Measurements from ENCODE around the gene ZMYND19. TPM values are rescaled to one million over a fixed set of nuclear protein-coding genes. Genes with fewer than 3 reads are reported as not detected.
A peak's percentile ranks its signal among the peaks of the same experiment; 100 is the strongest.
"Not testable (repeated sequence)": the region's sequence is repeated elsewhere in the genome, so short reads cannot be mapped to it uniquely, and the experiment has no call there.

The ZMYND19 gene
- total and polyA plus RNA-seq, 9 donors = 18.5 to 22.8 (median 19.2) TPM

- Histone ChIP-seq H3K9me3 (replicated peaks; ENCODE audit: control insufficient read depth, low read depth, low read length) (no peaks in the 10 kb centered on the region), H3K27me3 (ENCODE audit: control insufficient read depth, insufficient read depth, low read length) (no peaks in the 10 kb centered on the region), H3K4me3 (ENCODE audit: low read length) (no peak overlapping the region), H3K4me1 (ENCODE audit: control insufficient read depth, insufficient read depth, low read length) (peaks cover 19% of the 10 kb centered on the region), H3K36me3 (ENCODE audit: control insufficient read depth, insufficient read depth, low read length) (peaks cover 47% of the 10 kb centered on the region), H3K27ac (ENCODE audit: low read length) (no peak overlapping the region)
- WGBS (ENCODE audit: insufficient coverage) = 81% methylated on average over 22 of the region's 23 CpGs
- DNase-seq = no peak
These were observed 9.9 kb downstream of the ZMYND19 start for GRCh38 chr9:137580209-137580953.

GRCh38 chr9:137579259-137579604 is 11.1 kb downstream of the ZMYND19 start:
- 15% methylated on average over 18 of the region's 19 CpGs for WGBS (ENCODE audit: insufficient coverage)
- peak overlapping the region; percentile 72 for H3K4me3 ChIP-seq (ENCODE audit: low read length)
- H3K36me3 ChIP-seq (ENCODE audit: control insufficient read depth, insufficient read depth, low read length) = peaks cover 54% of the 10 kb centered on the region
- peaks cover 19% of the 10 kb centered on the region for H3K4me1 ChIP-seq (ENCODE audit: control insufficient read depth, insufficient read depth, low read length)
- H3K27me3 ChIP-seq (ENCODE audit: control insufficient read depth, insufficient read depth, low read length) = no peaks in the 10 kb centered on the region
- no peak for DNase-seq
- peak overlapping the region; percentile 82 for H3K27ac ChIP-seq (ENCODE audit: low read length)
- no peaks in the 10 kb centered on the region for H3K9me3 ChIP-seq (replicated peaks; ENCODE audit: control insufficient read depth, low read depth, low read length)

- Histone ChIP-seq H3K4me1 (ENCODE audit: control insufficient read depth, insufficient read depth, low read length) (peaks cover 19% of the 10 kb centered on the region), H3K27me3 (ENCODE audit: control insufficient read depth, insufficient read depth, low read length) (no peaks in the 10 kb centered on the region), H3K9me3 (replicated peaks; ENCODE audit: control insufficient read depth, low read depth, low read length) (no peaks in the 10 kb centered on the region), H3K36me3 (ENCODE audit: control insufficient read depth, insufficient read depth, low read length) (peaks cover 52% of the 10 kb centered on the region), H3K4me3 (ENCODE audit: low read length) (peak within 1 kb of the TSS; percentile 72), H3K27ac (ENCODE audit: low read length) (peak within 1 kb of the TSS; percentile 82)
- WGBS (ENCODE audit: insufficient coverage) = 1% methylated on average over 79 of the region's 82 CpGs
- DNase-seq = peak; percentile 97
These were observed 11.6 kb downstream of the ZMYND19 start, which contains the start of gene DPH7 for GRCh38 chr9:137578518-137579258. Gene DPH7, minus strand, starts transcription at chr9:137578925. Its CDS starts 148 bp downstream, at chr9:137578777.

- DNase-seq = no peak
- H3K4me1 ChIP-seq (ENCODE audit: control insufficient read depth, insufficient read depth, low read length) = peaks cover 19% of the 10 kb centered on the region
- peaks cover 35% of the 10 kb centered on the region for H3K36me3 ChIP-seq (ENCODE audit: control insufficient read depth, insufficient read depth, low read length)
- H3K27me3 ChIP-seq (ENCODE audit: control insufficient read depth, insufficient read depth, low read length) = no peaks in the 10 kb centered on the region
- WGBS (ENCODE audit: insufficient coverage) = 98% methylated on average over 4 of the region's 12 CpGs
- no peak overlapping the region for H3K27ac ChIP-seq (ENCODE audit: low read length)
- H3K9me3 ChIP-seq (replicated peaks; ENCODE audit: control insufficient read depth, low read depth, low read length) = no peaks in the 10 kb centered on the region
- H3K4me3 ChIP-seq (ENCODE audit: low read length) = no peak overlapping the region
These were observed 14.4 kb downstream of the ZMYND19 start for GRCh38 chr9:137575716-137576411.

GRCh38 chr9:137575364-137575715 is 15.0 kb downstream of the ZMYND19 start:
- no peak for DNase-seq
- H3K27ac ChIP-seq (ENCODE audit: low read length) = no peak overlapping the region
- H3K4me3 ChIP-seq (ENCODE audit: low read length) = no peak overlapping the region
- H3K36me3 ChIP-seq (ENCODE audit: control insufficient read depth, insufficient read depth, low read length) = peaks cover 38% of the 10 kb centered on the region
- no peaks in the 10 kb centered on the region for H3K9me3 ChIP-seq (replicated peaks; ENCODE audit: control insufficient read depth, low read depth, low read length)
- peaks cover 19% of the 10 kb centered on the region for H3K4me1 ChIP-seq (ENCODE audit: control insufficient read depth, insufficient read depth, low read length)
- 66% methylated on average over 8 of the region's 9 CpGs for WGBS (ENCODE audit: insufficient coverage)
- no peaks in the 10 kb centered on the region for H3K27me3 ChIP-seq (ENCODE audit: control insufficient read depth, insufficient read depth, low read length)

GRCh38 chr9:137574192-137574591 is 16.1 kb downstream of the ZMYND19 start:
- H3K27ac ChIP-seq (ENCODE audit: low read length) = no peak overlapping the region
- no peak overlapping the region for H3K4me3 ChIP-seq (ENCODE audit: low read length)
- peaks cover 41% of the 10 kb centered on the region for H3K36me3 ChIP-seq (ENCODE audit: control insufficient read depth, insufficient read depth, low read length)
- 91% methylated on average over 10 of the region's 10 CpGs for WGBS (ENCODE audit: insufficient coverage)
- no peaks in the 10 kb centered on the region for H3K27me3 ChIP-seq (ENCODE audit: control insufficient read depth, insufficient read depth, low read length)
- peaks cover 17% of the 10 kb centered on the region for H3K4me1 ChIP-seq (ENCODE audit: control insufficient read depth, insufficient read depth, low read length)
- DNase-seq = no peak
- H3K9me3 ChIP-seq (replicated peaks; ENCODE audit: control insufficient read depth, low read depth, low read length) = no peaks in the 10 kb centered on the region

GRCh38 chr9:137570566-137570965 is 19.7 kb downstream of the ZMYND19 start:
- peaks cover 33% of the 10 kb centered on the region for H3K36me3 ChIP-seq (ENCODE audit: control insufficient read depth, insufficient read depth, low read length)

GRCh38 chr9:137569609-137570203 is 20.6 kb downstream of the ZMYND19 start:
- H3K27ac ChIP-seq (ENCODE audit: low read length) = no peak overlapping the region
- no peaks in the 10 kb centered on the region for H3K27me3 ChIP-seq (ENCODE audit: control insufficient read depth, insufficient read depth, low read length)
- H3K36me3 ChIP-seq (ENCODE audit: control insufficient read depth, insufficient read depth, low read length) = peaks cover 29% of the 10 kb centered on the region
- H3K4me3 ChIP-seq (ENCODE audit: low read length) = no peak overlapping the region
- DNase-seq = no peak
- WGBS (ENCODE audit: insufficient coverage) = 90% methylated on average over 5 of the region's 5 CpGs
- H3K4me1 ChIP-seq (ENCODE audit: control insufficient read depth, insufficient read depth, low read length) = no peaks in the 10 kb centered on the region
- H3K9me3 ChIP-seq (replicated peaks; ENCODE audit: control insufficient read depth, low read depth, low read length) = no peaks in the 10 kb centered on the region

More at GRCh38 chr9:137570566-137570965, 19.7 kb downstream of the ZMYND19 start:
- Histone ChIP-seq H3K4me1 (ENCODE audit: control insufficient read depth, insufficient read depth, low read length) (no peaks in the 10 kb centered on the region), H3K9me3 (replicated peaks; ENCODE audit: control insufficient read depth, low read depth, low read length) (no peaks in the 10 kb centered on the region), H3K27me3 (ENCODE audit: control insufficient read depth, insufficient read depth, low read length) (no peaks in the 10 kb centered on the region), H3K4me3 (ENCODE audit: low read length) (no peak overlapping the region), H3K27ac (ENCODE audit: low read length) (no peak overlapping the region)
- DNase-seq = no peak
- 97% methylated on average over 2 of the region's 3 CpGs for WGBS (ENCODE audit: insufficient coverage)

- peaks cover 33% of the 10 kb centered on the region for H3K36me3 ChIP-seq (ENCODE audit: control insufficient read depth, insufficient read depth, low read length)
- not testable (repeated sequence) for H3K27me3 ChIP-seq (ENCODE audit: control insufficient read depth, insufficient read depth, low read length); H3K9me3 ChIP-seq (replicated peaks; ENCODE audit: control insufficient read depth, low read depth, low read length); H3K27ac ChIP-seq (ENCODE audit: low read length); DNase-seq; H3K4me1 ChIP-seq (ENCODE audit: control insufficient read depth, insufficient read depth, low read length); H3K4me3 ChIP-seq (ENCODE audit: low read length)
- 83% methylated on average over 4 of the region's 5 CpGs for WGBS (ENCODE audit: insufficient coverage)
These were observed 21.9 kb downstream of the ZMYND19 start for GRCh38 chr9:137568445-137568844.
